SK-N-MC (cell line): Measurements from ENCODE around the gene LRRC8B.
A peak's percentile ranks its signal among the peaks of the same experiment; 100 is the strongest.

ENCODE experiments used
- DNase-seq: peaks from one replicate; pipeline ENCODE4 v3.0.0-alpha.2; 2011; ENCODE audit warnings: low read depth, low spot score
- H3K27ac ChIP-seq: fragments of 200-600 bp; sonication (generic); 2 replicates; pipeline ENCODE4 v1.5.1; 2016; ENCODE audit warnings: mixed run types
- H3K36me3 ChIP-seq: fragments of 200-600 bp; sonication (generic); 2 replicates; pipeline ENCODE4 v1.6.1; 2017; ENCODE audit warnings: antibody characterized with exemption, low read length, mixed read lengths; ENCODE audit not compliant: insufficient read depth
- H3K4me3 ChIP-seq: fragments of 200-600 bp; sonication (generic); 2 replicates; pipeline ENCODE4 v1.5.1; 2016
- H3K9ac ChIP-seq: fragments of 200-600 bp; sonication (generic); 2 replicates; pipeline ENCODE4 v1.8.0; 2017; ENCODE audit warnings: mixed run types, mixed read lengths; ENCODE audit not compliant: insufficient read length
- H3K9me3 ChIP-seq: fragments of 200-600 bp; sonication (generic); 2 replicates; pipeline ENCODE4 v1.6.1; 2017; ENCODE audit warnings: low read depth, mild to moderate bottlenecking, antibody characterized with exemption, low read length, moderate library complexity, mixed read lengths
- EZH2 ChIP-seq: fragments of 200-600 bp; sonication (generic); IDR thresholded peaks from one replicate; pipeline ENCODE4 v1.6.1; 2017; ENCODE audit warnings: antibody characterized with exemption
- FOXP2 ChIP-seq: optimal IDR thresholded peaks from 2 replicates; pipeline ENCODE3; 2011; ENCODE audit warnings: mild to moderate bottlenecking, moderate library complexity; ENCODE audit not compliant: insufficient read depth; ENCODE audit errors: extremely low read length, control extremely low read depth
- POLR2AphosphoS5 ChIP-seq: IDR thresholded peaks from 2 replicates; pipeline ENCODE4 v1.6.1; 2012; ENCODE audit warnings: mild to moderate bottlenecking, low read depth, low read length, borderline replicate concordance

Gene LRRC8B

GRCh38 chr1:89548122-89548857 is 23.7 kb downstream of the LRRC8B start:
- no peak overlapping the region for H3K9ac ChIP-seq
- TF ChIP-seq EZH2 (no peak), FOXP2 (no peak), POLR2AphosphoS5 (no peak)
- no peaks in the 10 kb centered on the region for H3K9me3 ChIP-seq
- no peak for DNase-seq
- no peak overlapping the region for H3K27ac ChIP-seq
- no peak overlapping the region for H3K4me3 ChIP-seq
- no peaks in the 10 kb centered on the region for H3K36me3 ChIP-seq

- no peaks in the 10 kb centered on the region for H3K9me3 ChIP-seq
- H3K27ac ChIP-seq: no peak overlapping the region
- no peak for DNase-seq
- H3K9ac ChIP-seq: no peak overlapping the region
- H3K36me3 ChIP-seq: no peaks in the 10 kb centered on the region
- H3K4me3 ChIP-seq: no peak overlapping the region
- TF ChIP-seq POLR2AphosphoS5 (no peak), FOXP2 (no peak), EZH2 (no peak)
Measured at GRCh38 chr1:89550995-89551394, 26.4 kb downstream of the LRRC8B start.

DNA sequence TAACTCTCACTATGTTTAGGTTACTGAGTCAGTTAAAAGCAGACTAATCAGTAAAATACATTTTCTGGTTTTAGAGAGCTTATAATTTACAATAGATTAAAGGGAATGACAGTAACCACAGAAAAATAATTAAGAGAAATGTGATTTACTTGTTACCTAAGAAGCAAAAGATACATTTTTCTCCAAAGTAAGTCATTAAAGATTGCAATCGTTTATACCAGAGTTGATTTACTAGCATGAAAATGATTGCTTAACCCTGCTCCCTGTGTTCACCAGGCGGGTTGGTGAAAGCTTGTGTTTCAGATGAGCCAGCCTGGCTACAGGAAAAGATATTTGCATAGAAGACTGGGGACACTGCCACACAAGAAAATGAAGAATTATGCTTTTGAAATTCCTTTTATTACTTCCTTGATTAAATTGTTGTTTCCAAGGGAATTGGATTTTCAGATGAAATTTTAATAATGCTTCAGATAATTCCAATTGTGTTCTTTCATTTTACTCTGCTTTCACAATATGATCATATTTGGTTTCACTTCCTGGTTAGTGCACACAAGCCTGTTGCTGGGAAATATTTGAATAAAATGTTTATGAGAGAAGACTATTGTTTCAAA is 27.9 kb downstream of the LRRC8B start:
- peak overlapping the region; percentile 61 for H3K4me3 ChIP-seq
- no peak for DNase-seq
- H3K9ac ChIP-seq: peak overlapping the region; percentile 33
- no peaks in the 10 kb centered on the region for H3K36me3 ChIP-seq
- peak overlapping the region; percentile 78 for H3K27ac ChIP-seq
- no peaks in the 10 kb centered on the region for H3K9me3 ChIP-seq
- no peak; the same call in 1 of the 2 replicates for TF ChIP-seq POLR2AphosphoS5
- TF ChIP-seq EZH2: no peak
- TF ChIP-seq FOXP2: no peak

DNA sequence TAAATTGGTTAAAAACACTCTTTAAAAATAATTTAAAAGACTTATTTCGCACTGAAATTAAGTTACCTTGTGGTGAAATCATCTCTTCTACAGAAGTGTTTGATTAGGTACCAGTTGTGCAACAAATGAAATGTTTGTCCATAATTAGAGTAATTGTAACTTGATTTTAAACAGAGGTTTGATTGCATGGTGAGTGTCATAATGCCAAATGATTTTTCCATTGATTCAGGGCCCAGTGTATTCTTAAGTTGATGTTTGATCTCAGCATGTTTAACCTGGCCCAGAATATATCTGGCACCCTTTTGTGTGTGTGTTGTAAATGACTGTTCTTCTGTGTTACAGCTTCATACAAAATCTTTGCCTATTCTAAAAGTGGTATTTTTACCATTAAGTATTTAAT is 28.5 kb downstream of the LRRC8B start:
- H3K4me3 ChIP-seq: peak overlapping the region; percentile 61
- no peaks in the 10 kb centered on the region for H3K9me3 ChIP-seq
- DNase-seq: no peak
- peak overlapping the region; percentile 78 for H3K27ac ChIP-seq
- TF ChIP-seq FOXP2: no peak
- no peak for TF ChIP-seq EZH2
- no peak for TF ChIP-seq POLR2AphosphoS5
- H3K9ac ChIP-seq: peak overlapping the region; percentile 33
- no peaks in the 10 kb centered on the region for H3K36me3 ChIP-seq

DNA sequence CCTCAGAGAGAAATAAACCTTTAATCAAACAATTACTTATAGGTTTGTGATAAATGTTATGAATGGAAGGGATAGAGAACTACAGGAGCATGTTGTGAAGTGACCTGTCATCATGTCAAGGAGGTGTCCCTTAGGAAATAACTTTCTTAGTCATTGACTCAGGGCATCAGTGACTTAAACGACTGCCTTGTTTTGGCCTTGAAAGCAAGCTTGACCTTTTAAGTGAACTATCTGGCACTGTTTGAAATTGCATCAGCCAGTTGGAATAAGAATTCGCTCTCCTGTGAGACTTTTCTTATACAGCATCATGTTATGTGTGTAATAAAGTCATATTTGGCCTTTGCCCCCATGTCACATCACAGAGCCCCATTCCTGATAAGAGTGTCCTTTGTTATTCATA is 30.9 kb downstream of the LRRC8B start:
- no peaks in the 10 kb centered on the region for H3K36me3 ChIP-seq
- H3K27ac ChIP-seq: no peak overlapping the region
- no peak for DNase-seq
- no peak overlapping the region for H3K9ac ChIP-seq
- no peak for TF ChIP-seq FOXP2
- no peak for TF ChIP-seq EZH2
- no peak for TF ChIP-seq POLR2AphosphoS5
- H3K9me3 ChIP-seq: no peaks in the 10 kb centered on the region
- H3K4me3 ChIP-seq: no peak overlapping the region

GRCh38 chr1:89556726-89557444 is 32.3 kb downstream of the LRRC8B start:
- TF ChIP-seq EZH2 (no peak), POLR2AphosphoS5 (no peak), FOXP2 (no peak)
- DNase-seq: no peak
- H3K9ac ChIP-seq: no peak overlapping the region
- no peaks in the 10 kb centered on the region for H3K9me3 ChIP-seq
- no peak overlapping the region for H3K4me3 ChIP-seq
- no peaks in the 10 kb centered on the region for H3K36me3 ChIP-seq
- H3K27ac ChIP-seq: no peak overlapping the region

GRCh38 chr1:89557445-89557825 is 32.8 kb downstream of the LRRC8B start:
- Histone ChIP-seq H3K9ac (no peak overlapping the region), H3K27ac (no peak overlapping the region), H3K9me3 (no peaks in the 10 kb centered on the region), H3K4me3 (no peak overlapping the region), H3K36me3 (no peaks in the 10 kb centered on the region)
- TF ChIP-seq FOXP2: no peak
- TF ChIP-seq POLR2AphosphoS5: no peak
- no peak for TF ChIP-seq EZH2
- DNase-seq: no peak

GRCh38 chr1:89557956-89558355 is 33.3 kb downstream of the LRRC8B start:
- TF ChIP-seq EZH2 (no peak), POLR2AphosphoS5 (no peak)
- DNase-seq: no peak
- no peak overlapping the region for H3K4me3 ChIP-seq
- no peaks in the 10 kb centered on the region for H3K36me3 ChIP-seq
- no peaks in the 10 kb centered on the region for H3K9me3 ChIP-seq
- H3K27ac ChIP-seq: no peak overlapping the region
- no peak overlapping the region for H3K9ac ChIP-seq

DNA sequence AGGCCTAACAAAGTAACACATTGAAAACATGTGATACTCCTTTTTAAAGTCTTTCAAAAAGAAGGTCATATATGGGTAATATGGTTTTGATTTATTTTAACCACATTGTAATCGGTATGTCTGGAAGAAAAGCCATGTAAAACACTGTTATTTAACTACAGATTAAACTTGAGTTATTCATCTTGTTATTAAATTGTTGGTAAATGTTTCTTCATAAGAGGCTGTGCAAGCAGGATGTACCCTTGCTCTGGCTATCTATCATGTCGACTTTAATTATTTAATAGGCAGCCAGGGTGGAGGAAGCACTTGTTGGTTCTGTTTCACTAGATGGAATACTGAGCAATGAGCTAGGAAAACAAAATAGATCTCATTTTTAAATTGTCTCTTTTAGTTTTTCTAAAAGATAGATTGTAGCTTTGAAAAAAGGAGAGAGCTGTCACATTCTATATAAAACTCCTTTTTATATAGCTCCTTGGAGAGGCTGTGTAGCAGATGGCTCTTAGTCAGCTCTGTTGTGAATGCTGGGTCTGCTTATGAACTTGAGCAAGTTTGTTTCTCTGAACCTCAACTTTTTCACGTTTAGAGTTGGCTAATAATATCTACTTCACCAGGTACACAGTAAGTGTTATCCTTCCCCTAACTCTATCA is 39.5 kb downstream of the LRRC8B start:
- no peak for TF ChIP-seq FOXP2
- no peak for TF ChIP-seq EZH2
- no peak for TF ChIP-seq POLR2AphosphoS5
- Histone ChIP-seq H3K9me3 (no peaks in the 10 kb centered on the region), H3K4me3 (no peak overlapping the region), H3K36me3 (no peaks in the 10 kb centered on the region), H3K27ac (peak overlapping the region; percentile 66), H3K9ac (no peak overlapping the region)
- no peak for DNase-seq
